ENCODE measurements around the gene NR4A2. TPM values are rescaled to one million over a fixed set of nuclear protein-coding genes. Genes with fewer than 3 reads are reported as not detected.

Gene NR4A2
- total RNA-seq, 1 experiment from 2014 or later, result 4.9 TPM

- H3K9me3 Mint-ChIP-seq (ENCODE audit: low read depth, unreplicated experiment), result peaks cover 3% of the 10 kb centered on the region
- DNase-seq, result no peak
- no peaks in the 10 kb centered on the region for H3K27me3 Mint-ChIP-seq (ENCODE audit: unreplicated experiment)
- no peaks in the 10 kb centered on the region for H3K4me1 Mint-ChIP-seq (ENCODE audit: low read depth, unreplicated experiment)
- peak overlapping the region; percentile 75 for H3K4me3 Mint-ChIP-seq (ENCODE audit: low read depth, unreplicated experiment)
- TF ChIP-seq CTCF (IDR thresholded peaks at IDR 0.05; ENCODE audit: unreplicated experiment), result no peak
- no peak overlapping the region for H3K27ac Mint-ChIP-seq (ENCODE audit: unreplicated experiment)
- intact Hi-C loops (cut with micrococcal nuclease; ENCODE audit: unreplicated experiment), result no loop called here
- peaks cover 6% of the 10 kb centered on the region for H3K36me3 Mint-ChIP-seq (ENCODE audit: insufficient read depth, unreplicated experiment)
- CTCF ChIA-PET, result no interaction called here
- no TSS peak for BruUV-seq (replicated peaks)
These were observed 11.1 kb downstream of the NR4A2 start for GRCh38 chr2:156321243-156321904.

- Mint-ChIP-seq H3K36me3 (ENCODE audit: insufficient read depth, unreplicated experiment) (peaks cover 6% of the 10 kb centered on the region), H3K27me3 (ENCODE audit: unreplicated experiment) (no peaks in the 10 kb centered on the region)
These were observed 11.9 kb downstream of the NR4A2 start for GRCh38 chr2:156320486-156321098.

GRCh38 chr2:156319811-156320485 is 12.6 kb downstream of the NR4A2 start:
- no peak for TF ChIP-seq CTCF (IDR thresholded peaks at IDR 0.05; ENCODE audit: unreplicated experiment)
- H3K4me1 Mint-ChIP-seq (ENCODE audit: low read depth, unreplicated experiment), result no peaks in the 10 kb centered on the region
- H3K27me3 Mint-ChIP-seq (ENCODE audit: unreplicated experiment), result no peaks in the 10 kb centered on the region
- no peak for DNase-seq
- CTCF ChIA-PET, result no interaction called here
- peaks cover 6% of the 10 kb centered on the region for H3K36me3 Mint-ChIP-seq (ENCODE audit: insufficient read depth, unreplicated experiment)
- H3K9me3 Mint-ChIP-seq (ENCODE audit: low read depth, unreplicated experiment), result peaks cover 3% of the 10 kb centered on the region
- no TSS peak for BruUV-seq (replicated peaks)
- no peak overlapping the region for H3K4me3 Mint-ChIP-seq (ENCODE audit: low read depth, unreplicated experiment)
- H3K27ac Mint-ChIP-seq (ENCODE audit: unreplicated experiment), result no peak overlapping the region
- intact Hi-C loops (cut with micrococcal nuclease; ENCODE audit: unreplicated experiment), result no loop called here

More at GRCh38 chr2:156320486-156321098, 11.9 kb downstream of the NR4A2 start:
- Mint-ChIP-seq H3K9me3 (ENCODE audit: low read depth, unreplicated experiment) (peaks cover 3% of the 10 kb centered on the region), H3K4me1 (ENCODE audit: low read depth, unreplicated experiment) (no peaks in the 10 kb centered on the region), H3K4me3 (ENCODE audit: low read depth, unreplicated experiment) (peak overlapping the region; percentile 75), H3K27ac (ENCODE audit: unreplicated experiment) (no peak overlapping the region)
- intact Hi-C loops (cut with micrococcal nuclease; ENCODE audit: unreplicated experiment), result no loop called here
- CTCF ChIA-PET, result no interaction called here
- no TSS peak for BruUV-seq (replicated peaks)
- no peak for DNase-seq
- no peak for TF ChIP-seq CTCF (IDR thresholded peaks at IDR 0.05; ENCODE audit: unreplicated experiment)

GRCh38 chr2:156317631-156318030 is 14.9 kb downstream of the NR4A2 start:
- intact Hi-C loops (cut with micrococcal nuclease; ENCODE audit: unreplicated experiment), result no loop called here
- DNase-seq, result no peak
- Mint-ChIP-seq H3K27ac (ENCODE audit: unreplicated experiment) (no peak overlapping the region), H3K9me3 (ENCODE audit: low read depth, unreplicated experiment) (peaks cover 3% of the 10 kb centered on the region), H3K36me3 (ENCODE audit: insufficient read depth, unreplicated experiment) (peaks cover 6% of the 10 kb centered on the region), H3K4me1 (ENCODE audit: low read depth, unreplicated experiment) (no peaks in the 10 kb centered on the region), H3K27me3 (ENCODE audit: unreplicated experiment) (no peaks in the 10 kb centered on the region), H3K4me3 (ENCODE audit: low read depth, unreplicated experiment) (no peak overlapping the region)
- TF ChIP-seq CTCF (IDR thresholded peaks at IDR 0.05; ENCODE audit: unreplicated experiment), result no peak
- no TSS peak for BruUV-seq (replicated peaks)
- CTCF ChIA-PET, result no interaction called here
